AML-193 (cell line): Measurements from ENCODE around the gene NACC2.
"Not testable (repeated sequence)": the region's sequence is repeated elsewhere in the genome, so short reads cannot be mapped to it uniquely, and the experiment has no call there.

ENCODE experiments used
- DNase-seq, 2 experiments: peaks; one replicate each; lab custom pipeline; 2025; lab: John Stamatoyannopoulos, UW

The NACC2 gene

DNA sequence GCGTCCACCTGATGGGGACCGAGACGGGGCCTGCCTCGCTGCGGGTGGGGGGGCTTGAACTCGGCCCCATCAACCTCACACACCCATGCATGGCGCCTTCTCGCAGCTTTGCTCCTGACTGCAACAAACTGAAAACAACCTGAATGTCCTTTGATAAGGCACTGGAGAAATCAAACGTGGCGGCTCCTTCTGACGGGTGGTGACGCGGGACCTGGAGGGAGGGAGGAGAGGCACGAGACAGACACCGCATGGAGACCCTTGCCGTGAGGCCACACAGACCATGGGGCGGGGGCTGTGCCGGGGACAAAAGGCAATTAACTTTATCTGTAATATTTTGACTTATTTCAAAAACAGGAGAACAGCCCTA lies 48.6 kb downstream of the NACC2 start:
- DNase-seq, result no peak

DNA sequence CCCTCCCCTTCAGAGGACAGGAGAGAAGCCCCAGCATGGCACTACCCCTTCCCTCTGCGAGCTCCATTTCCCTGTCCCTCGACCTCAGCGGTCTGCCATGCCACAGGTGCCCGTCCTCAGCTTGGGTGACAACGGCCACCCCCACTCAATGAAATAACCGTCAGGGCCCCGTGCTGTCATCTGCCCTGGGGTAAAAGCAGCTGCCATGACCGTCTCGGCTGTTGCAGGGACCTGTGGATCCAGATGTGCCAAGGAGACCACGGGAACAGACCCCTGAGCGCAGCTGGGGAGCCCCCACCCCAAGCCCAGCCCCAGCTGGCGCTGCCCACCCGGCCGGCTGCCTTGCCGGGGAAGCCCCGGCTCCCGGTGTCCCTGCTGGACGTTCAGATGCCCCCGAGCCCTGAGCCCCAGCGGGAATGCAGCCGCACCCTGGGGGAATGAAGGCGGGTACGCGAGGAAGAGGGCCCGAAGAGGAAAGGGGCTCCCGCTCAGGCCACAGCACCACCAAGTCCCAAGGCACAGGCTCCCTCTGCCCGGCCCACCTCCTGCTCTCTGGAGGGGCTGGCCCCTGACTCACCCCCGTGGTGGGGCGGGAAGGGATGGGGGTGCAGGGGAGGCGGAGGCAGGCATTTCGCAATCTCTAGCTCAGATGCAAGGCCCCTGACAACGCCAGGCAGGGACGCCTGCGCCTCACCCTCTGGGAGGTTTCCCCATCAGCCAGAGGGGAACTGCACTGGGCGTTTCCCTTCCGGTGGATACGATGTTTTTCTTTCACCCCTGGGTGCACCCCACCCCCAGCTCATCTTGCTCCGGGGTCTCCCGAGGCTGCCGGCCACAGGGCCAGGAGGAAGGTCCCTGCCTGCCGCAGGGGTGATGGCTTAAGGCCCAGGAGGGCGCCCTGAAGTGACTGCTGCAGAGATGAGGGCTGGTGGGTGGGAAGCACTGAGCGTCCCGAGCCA lies 49.2 kb downstream of the NACC2 start:
- DNase-seq, result peak; percentile 5 to 21

DNA sequence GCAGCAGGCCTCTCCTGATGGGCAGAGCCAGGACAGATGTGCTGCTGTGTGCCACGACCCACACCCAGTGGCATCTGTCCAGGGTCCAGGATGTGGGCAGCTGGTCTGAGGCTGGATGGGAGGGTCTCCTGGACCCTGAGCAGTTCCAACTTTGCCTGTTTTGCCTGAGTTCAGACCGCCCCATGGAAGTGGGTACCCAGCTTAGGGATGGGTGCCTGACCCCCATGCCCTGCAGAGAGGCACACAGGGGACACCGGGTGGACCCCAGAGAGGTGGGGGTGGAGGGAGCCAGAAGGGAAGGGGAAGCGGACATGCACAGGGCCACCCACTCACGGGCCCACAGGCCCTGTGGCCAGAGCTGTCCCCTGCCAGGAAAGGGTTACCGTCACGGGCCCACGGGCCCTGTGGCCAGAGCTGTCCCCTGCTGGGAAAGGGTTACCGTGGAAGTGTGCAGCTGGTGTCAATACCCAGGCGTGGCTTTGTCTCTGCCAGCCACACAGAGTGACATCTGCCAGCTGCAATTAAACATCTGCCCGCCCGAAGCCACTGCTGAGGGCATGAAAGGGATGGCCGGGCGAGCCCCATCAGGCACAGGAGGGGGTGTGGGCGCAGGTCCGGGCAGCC lies 50.0 kb downstream of the NACC2 start:
- DNase-seq, result no peak

DNA sequence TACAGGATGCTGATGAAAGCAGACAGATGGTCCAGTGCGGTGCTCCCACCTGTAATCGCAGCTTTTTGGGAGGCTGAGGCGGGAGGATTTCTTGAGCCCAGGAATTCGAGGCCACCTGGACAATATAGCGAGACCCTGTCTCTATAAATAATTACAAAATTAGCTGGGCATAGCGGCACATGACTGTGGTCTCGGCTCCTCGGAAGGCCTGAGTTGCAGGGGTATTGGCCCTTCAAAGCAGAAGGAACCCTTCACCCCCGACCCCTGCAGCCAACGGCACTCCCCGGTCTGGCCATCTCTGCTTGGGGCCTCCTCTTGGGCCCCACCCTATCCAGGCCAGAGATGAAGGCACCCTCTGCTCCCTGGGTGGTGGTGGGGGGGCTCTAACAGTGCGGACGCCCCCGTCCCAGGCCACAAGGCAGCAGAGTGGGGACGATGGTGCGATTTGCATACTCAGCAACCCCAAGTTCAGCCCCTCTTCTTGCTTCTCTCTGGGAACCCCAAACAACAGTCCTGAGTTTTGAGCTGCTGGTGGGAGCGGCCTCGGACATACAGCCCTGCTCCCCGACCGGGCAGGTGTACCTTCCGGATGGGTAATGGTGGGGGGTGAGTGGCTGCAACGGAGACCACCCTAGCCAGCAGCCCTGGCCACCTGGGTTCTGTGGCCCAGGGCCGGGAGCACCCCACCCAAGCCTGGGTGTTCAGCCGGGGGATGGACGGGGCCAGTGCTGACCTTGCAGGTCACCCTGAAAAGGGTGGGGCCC lies 50.7 kb downstream of the NACC2 start:
- no peak for DNase-seq

DNA sequence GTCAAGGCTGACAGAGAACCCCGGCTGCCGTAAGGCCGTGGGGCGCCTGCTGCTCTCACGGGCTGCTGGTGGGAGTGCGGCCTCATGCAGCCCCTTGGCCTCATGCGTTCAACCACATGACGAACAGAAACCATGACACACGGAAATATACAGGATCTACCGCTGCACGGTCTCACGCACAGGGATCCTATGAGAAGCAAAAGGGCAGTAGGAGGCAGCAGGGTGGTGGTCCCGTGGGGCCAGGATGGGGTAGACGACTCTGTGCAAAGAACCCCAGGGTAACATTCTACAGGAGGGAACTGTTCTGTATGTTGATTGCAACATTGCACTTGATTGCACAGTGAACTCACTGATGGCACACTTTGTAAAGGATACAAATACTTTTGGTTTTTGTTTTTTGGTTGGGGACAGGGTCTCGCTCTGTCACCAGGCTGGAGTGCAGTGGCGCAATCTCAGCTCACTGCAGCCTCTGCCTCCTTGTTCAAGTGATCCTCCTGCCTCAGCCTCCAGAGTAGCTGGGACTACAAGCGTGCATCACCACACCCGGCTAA lies 51.6 kb downstream of the NACC2 start:
- no peak for DNase-seq

DNA sequence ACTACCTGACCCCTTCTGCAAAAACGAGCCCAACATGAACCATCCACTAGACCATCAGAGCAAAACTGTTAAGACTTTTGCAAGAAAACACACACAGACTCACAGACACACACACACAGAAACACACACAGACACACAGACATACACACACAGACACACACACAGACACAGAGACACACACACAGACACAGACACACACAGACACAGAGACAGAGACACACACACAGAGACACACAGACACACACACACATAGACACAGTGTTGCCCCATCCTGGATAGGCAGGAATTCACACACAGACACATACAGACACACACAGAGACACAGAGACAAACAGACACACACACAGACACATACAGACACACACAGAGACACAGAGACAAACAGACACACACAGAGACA lies 52.5 kb downstream of the NACC2 start:
- DNase-seq, result no peak

DNA sequence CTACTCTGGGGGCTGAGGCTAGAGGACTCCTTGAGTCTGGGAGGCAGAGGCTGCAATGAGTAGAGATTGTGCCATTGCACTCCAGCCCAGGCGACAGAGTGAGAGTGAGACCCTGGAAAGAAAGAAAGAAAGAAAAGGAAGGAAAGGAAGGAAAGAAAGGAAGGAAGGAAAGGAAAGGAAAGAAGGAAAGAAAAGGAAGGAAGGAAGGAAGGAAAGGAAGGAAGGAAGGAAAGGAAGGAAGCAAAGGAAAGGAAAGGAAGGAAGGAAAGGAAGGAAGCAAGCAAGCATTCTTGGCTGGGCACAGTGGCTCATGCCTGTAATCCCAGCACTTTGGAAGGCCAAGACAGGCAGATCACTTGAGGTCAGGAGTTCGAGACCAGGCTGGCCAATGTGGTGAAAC lies 54.2 kb downstream of the NACC2 start:
- not testable (repeated sequence) for DNase-seq

DNA sequence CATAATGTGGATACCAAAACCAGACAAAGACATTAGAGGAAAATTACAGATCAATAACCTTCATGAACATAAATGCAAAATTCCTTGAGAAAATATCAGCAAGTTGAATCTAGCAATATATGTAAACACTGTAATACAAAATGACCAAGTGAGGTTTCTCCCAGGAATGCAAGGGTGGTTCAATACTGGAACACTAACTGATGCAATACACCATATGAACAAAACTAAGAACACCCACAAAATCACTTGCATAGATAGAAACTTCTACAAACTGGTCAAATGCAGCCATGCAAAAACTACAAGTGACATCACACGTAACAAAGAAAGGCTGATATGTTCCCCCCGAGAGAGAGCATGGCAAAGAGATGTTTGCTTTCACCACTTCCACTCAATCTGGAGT lies 55.6 kb downstream of the NACC2 start:
- no peak for DNase-seq

DNA sequence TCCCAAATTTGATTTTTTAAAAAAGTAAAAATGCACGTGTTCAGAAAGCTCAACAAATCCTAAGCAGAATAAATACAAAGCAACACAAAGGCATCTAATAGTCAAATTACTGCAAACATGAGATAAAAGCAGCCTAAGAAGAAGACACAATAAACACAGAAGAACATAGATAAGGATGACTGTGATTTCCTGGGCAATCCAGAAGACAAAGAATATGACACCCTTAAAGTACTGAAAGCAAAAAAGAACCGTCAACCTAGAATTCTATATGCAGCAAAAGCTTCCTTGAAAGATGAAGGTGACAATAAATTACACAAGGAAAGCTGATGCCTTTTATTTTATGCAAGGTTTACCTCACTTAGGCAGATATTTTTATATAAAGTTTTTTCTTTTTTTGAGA lies 58.2 kb downstream of the NACC2 start:
- DNase-seq, result no peak

DNA sequence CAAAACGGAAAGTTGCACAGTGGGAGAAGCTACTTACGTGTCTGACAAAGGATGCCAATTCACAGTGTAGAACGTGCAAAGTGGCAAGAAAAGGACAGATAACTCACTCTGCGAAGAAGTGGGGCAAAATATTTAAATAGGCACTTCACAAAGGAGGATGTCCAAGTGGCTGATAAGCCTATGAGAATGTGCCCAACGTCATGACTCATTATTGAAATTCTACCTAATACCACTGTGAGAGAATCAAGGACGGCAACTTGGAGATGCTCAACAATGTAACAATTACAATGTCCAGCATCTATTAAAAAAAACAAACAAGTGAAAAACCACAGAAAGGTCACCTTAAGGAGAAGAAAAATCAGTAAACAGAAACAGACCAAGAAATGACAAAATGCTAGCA lies 59.0 kb downstream of the NACC2 start:
- no peak for DNase-seq

DNA sequence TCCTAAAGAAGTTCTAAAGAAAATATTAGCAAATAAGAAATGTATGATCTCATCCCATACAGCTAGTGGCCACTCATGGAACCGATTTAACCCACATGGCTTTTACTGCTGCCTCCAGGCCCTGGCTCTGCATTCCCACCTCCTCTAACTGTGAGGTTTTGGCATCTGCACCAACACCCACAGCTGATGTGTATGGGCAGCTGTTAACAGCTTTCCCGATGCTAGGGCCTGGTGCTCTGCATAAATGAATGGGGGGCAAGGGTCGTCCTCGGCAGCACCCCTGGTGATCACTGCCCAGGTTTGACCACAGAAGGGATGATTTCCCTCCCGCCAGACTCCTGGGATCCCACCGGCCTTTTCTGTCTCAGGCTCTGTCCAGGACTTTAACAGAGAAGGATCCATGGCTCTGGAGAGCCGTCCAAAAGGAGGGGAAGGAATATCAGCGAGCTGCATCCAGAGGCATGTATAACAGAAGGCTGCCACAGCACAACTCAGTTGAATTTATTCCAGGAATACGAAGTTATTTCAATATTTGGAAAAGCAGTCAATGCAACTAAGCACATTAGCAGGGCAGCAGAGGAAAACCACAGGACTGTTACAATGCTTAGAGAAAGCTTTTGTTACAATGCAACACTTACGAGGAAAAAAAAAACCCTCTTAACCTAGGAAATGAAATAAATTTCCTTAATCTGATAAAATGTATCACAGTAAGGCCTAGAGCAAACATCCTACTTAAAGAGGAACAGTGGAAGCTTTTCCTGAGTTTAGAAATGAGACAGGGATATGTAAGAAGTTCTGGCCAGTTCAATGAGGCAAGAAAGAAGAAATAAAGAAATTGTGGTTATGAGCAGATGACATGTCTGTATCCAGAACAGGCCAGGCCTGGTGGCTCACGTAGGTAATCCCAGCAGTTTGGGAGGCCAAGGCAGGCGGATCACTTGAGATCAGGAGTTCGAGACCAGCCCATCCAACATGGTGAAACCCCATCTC lies 63.1 kb downstream of the NACC2 start:
- DNase-seq, result no peak

DNA sequence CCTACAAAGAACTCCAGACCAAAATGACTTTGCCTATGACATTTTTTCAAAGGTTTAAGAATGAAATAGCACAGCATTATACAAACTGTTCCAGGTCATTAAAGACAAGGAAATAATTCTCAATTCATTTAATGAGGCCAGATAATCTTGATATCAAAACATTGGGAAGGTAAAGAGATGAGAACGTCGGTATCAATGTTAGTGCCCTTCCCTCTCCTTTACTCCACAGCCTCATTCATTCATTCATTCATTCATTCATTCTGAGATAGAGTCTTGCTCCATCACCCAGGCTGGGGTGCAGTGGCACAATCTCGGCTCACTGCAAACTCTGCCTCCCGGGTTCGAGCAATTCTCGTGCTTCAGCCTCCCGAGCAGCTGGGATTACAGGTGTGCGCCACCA lies 64.0 kb downstream of the NACC2 start:
- no peak for DNase-seq

DNA sequence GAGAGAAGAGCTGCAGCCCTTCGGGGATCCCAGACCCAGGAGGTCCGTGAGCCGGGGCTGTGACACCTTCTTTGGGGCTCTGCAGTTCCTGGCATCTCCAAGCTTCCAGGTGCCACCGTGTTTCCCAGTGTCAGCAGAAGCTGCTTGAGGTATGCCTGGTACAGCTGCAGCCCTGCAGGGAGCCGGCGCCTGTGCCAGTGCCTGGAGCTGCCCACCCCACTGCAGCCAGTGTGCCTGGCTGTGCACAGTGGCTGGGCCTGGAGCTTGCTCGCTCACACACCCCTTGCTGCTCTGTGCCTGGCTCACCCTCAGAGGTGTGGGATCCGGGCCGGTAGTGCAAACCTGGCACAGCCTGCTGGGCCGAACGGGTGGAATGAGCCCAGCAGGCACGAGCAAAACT lies 65.5 kb downstream of the NACC2 start:
- DNase-seq, result no peak

DNA sequence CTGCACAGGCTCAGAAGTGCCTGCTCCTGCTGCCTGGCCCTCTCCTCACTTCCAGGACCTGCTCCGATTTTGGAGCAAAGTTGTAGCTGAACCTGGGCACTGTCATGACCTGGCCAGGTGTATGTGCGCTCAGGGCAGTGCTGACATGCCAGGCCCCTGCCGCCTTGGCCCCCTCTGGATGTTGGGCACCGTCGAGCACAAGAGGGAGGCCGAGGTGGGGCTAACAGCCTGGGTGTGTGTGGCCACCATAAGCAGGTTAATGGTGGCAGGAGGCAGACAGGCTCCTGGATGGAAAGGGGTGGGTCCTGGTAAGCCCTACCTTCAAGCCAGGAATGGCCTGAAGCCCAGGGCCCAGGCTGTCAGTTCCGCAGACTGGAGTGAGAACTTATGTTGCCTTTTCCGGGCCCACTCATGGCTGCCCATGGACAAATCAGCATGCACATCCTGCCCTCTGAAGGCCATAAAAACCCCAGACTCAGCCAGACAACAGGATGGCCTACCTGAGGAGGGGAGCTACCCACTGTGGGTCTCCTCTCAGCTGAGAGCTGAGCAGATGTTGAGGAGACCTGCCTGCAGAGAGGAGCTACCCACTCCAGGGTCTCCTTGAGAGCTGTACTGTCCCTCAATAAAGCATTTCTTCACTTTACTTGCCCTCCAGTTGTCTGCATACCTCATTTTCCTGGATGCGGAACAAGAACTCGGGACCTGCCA lies 66.2 kb downstream of the NACC2 start:
- no peak for DNase-seq

DNA sequence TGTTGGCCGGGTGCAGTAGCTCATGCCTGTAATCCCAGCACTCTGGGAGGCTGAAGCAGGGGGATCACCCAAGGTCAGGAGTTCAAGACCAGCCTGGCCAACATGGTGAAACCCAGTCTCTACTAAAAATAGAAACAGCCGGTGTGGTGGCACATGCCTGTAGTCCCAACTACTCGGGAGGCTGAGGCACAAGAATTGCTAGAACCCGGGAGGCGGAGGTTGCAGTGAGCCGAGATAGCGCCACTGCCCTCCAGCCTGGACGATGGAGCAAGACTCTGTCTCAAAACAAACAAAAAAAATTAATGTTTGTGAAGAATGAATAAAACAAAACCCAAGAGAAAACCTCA lies 68.2 kb downstream of the NACC2 start:
- not testable (repeated sequence) for DNase-seq

DNA sequence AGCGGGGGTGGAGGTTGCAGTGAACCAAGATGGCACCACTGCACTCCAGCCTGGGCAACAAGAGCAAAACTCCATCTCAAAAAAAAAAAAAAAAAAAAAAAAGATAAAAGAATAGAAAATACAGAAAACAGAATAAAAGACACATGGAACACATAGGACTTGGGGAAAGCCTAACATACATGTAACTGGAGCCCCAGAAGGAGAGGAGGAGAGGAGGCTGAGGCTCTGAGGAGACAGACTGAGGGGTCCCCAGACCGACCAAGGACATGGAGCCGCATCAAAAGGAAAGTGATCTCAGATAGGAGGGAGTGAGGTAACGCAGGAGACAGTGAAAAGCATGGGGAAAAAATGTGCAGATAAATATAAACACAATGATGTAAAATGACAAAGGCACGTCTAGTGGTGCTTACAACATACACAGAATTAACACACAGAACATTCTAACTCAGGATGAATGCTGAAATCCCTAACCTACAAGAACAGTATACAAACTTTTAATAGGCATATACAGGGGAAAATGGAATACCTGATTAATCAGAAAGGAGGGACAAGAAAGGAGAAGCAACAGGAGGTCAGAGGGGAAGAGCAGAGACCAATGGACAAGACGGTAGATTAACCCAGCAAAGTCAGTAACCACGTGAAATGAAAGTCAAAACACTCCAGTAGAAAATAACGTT lies 68.7 kb downstream of the NACC2 start:
- DNase-seq, result no peak

DNA sequence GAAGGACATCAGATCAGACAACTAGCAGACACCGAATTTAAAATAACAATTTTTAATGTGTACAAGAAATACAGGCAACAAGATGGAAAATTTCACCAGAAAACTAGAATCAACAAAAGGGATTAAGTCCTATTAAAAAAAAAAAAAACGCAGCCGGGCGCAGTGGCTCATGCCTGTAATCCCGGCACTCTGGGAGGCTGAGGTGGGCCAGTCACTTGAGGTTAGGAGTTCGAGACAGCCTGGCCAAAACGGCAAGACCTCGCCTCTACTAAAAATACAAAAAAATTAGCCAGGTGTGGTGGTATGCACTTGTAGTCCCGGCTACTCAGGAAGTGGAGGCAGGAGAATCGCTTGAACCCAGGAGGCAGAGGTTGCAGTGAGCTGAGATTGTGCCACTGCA lies 69.6 kb downstream of the NACC2 start:
- DNase-seq, result no peak

DNA sequence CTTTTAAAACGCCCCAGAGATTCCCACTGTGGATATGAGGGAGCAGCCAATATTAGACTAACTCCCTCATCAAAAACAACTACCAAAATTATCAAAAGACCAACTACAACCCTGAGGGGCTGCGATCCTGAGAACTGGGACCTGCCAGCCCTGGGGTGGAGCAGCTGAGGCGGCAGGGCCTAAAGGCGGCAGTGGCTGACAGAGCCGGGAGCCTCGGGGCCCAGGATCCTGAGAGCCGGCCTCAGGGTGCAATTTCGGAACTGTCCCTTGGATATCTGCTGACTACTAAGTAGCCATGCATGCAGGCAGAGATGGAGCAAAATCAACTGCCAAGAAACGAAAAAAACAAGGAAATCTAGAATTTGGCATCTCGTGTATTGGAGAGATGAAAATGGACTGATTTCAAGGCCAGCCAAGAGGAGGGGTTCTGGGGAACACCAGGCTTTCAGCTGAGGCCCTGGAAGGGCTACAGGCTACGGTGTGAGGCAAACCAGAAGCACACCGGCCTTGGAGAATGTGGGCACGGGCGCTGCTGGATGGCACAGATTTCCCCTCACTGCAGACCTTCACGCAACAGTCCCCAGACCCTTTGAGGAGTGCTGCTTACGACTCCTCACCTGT lies 70.3 kb downstream of the NACC2 start:
- DNase-seq, result no peak

DNA sequence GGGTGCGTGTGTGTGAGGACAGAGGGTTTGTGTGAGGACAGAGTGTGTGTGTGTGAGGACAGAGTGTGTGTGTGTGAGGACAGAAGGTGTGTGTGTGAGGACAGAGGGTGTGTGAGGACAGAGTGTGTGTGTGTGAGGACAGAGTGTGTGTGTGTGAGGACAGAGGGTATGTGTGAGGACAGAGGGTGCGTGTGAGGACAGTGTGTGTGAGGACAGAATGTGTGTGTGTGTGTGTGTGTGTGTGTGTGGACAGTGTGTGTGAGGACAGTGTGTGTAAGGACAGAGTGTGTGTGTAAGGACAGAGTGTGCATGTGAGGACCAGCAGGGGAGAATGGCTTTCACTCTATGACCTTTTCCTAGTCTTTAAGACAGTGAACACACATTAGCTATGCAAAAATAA lies 70.8 kb downstream of the NACC2 start:
- no peak for DNase-seq
